GM18909 (cell line): ENCODE results near the gene RETREG2.

Experiments used
- ATAC-seq: cut with Tn5 transposase; IDR thresholded peaks from one replicate; pipeline ENCODE4 v1.9.1; 2021; ENCODE audit warnings: mild to moderate bottlenecking; ENCODE audit not compliant: unreplicated experiment, poor library complexity

The RETREG2 gene

GRCh38 chr2:219177552-219178376 is at the start of gene RETREG2:
TSS of gene RETREG2 (plus strand) at chr2:219178275. CDS start at chr2:219178353, 78 bp downstream.
- peak; percentile 51 for ATAC-seq

- no peak for ATAC-seq
Measured at GRCh38 chr2:219128396-219128795, 49.7 kb upstream of the RETREG2 start.

DNA sequence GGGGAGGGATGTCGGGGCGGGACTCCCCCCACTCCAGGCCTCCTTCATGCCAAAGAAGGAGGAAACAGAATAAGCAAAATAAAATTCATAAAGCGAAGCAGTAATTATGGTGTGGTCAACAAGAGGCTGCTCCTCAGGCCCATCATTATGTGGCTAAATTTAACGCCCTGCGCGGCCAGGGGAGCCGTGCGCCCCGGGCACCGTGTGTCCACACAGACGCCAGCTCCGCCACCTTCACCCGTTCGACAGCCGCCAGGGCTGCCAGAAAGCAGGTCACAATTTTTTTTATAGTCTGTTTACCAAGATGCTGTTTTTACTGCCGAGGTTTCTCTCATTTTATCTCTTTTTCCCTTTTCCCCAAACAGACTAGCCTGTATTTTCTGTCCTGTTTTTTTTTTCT is 48.5 kb upstream of the RETREG2 start:
- ATAC-seq = no peak

GRCh38 chr2:219131327-219131726 is 46.7 kb upstream of the RETREG2 start:
- no peak for ATAC-seq

DNA sequence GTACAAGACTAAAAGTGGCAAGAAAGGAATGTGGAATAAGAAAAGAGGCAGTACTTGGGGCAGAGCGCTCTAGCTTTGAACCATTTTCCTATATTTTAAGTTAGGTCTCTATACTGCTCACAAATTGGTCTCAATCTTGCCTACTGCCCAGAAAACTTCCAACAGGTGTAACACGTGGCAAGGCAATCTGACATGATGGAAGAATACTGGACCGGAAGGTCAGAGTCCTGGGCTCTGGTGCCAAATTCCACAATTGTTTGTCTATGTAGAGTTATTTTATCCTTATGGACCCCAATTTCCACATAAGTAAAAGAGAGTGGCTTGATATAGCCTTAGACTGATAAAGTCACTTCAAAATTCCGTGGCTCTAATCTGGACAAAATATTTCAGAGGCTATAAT is 46.3 kb upstream of the RETREG2 start:
- ATAC-seq = no peak

DNA sequence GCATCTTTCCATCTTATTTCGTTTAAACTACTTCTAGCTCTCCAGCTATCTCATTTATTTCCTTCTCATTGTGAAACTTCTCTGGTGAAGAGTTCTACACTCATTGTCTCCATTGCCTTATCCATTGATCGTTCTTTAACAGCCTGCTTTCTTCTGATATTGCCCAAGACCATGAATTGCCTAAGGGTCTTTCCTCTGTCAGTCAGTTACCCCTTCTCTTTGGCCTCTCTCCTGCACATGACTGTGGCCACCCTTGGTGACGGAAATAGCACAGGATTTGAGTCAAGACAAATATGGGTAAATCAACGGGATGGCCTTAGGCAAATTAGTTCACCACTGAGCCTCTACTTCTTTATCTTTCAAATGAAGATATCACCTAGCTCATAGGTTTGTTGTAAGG is 44.1 kb upstream of the RETREG2 start:
- ATAC-seq = no peak

DNA sequence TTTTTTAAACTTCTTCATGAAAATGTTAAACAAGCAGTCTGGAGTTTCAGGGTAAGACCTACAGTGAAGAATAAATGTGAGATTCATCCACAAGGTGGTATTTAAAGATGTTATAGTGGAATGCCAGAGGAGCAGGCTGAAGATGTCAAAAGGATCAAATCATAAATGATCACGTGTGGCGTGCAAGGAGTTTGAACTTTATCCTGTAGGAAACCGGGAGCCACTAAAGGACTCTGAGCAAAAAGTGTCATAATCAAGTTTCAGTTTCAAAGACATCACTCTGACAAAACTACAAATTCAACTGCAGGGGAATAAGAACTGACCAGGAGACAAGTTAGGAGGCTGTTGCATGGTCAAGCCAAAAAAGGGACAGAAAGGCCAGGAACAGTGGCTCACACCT is 37.4 kb upstream of the RETREG2 start:
- no peak for ATAC-seq

- ATAC-seq = no peak
Measured at GRCh38 chr2:219142329-219142728, 35.7 kb upstream of the RETREG2 start.

DNA sequence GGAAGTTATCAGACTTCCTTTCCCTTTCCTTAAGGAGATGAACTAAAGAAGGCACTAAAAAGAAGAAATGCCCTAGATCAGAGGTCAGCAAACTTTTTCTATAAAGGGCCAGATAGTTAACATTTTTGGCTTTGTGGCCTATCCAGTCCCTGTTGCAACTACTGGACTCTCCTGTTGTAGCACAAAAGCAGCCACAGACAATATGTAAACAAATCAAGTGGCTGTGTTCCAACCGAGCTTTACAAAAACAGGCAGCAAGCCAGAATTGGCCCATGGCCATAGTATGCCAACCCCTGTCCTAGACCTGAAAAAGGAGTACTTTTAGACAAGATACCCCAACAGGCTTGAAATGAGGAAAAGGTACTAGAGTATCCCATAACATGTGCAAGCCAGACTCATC is 28.4 kb upstream of the RETREG2 start:
- ATAC-seq = no peak

- ATAC-seq = peak; percentile 49
Measured at GRCh38 chr2:219155054-219155644, 22.9 kb upstream of the RETREG2 start.

DNA sequence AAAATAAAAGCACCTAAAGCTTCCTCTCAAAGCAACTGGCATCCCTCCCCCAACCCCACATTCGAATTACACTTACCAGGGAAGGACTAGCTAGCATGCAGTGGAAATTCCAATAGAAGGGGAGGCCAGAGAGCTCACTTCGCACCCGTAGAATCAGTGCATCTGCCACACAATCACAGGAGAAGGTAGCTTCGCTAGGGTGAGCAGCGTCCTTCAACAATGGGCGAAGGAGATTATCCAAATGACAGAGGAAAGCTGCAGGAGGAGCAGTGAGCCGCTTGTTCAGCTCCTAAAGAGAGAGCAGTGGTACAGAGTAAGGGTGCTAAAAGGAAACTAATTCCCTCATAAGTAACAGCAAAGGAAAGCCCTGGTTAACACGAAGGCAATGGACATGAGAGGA is 20.7 kb upstream of the RETREG2 start:
- ATAC-seq = no peak

- ATAC-seq = no peak
Measured at GRCh38 chr2:219158025-219158424, 20.1 kb upstream of the RETREG2 start.

DNA sequence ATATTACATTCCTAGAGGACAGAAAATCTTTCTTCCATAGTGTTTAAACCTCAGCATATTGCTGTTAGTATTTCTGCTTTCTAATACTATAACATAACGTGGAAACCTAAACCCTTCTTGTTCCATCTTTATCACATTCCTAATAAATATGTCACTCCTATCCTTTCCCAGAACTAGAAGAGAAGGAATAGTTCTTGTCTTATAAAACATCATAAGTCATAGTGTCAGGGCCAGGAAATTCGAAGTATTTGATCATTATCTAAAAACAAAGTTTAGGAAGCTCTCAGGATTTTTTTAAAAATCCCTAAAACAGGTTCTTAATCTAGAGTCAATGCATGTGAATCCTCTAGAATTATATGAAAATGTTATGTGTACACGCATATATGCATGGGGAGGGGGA is 19.5 kb upstream of the RETREG2 start:
- ATAC-seq = no peak

DNA sequence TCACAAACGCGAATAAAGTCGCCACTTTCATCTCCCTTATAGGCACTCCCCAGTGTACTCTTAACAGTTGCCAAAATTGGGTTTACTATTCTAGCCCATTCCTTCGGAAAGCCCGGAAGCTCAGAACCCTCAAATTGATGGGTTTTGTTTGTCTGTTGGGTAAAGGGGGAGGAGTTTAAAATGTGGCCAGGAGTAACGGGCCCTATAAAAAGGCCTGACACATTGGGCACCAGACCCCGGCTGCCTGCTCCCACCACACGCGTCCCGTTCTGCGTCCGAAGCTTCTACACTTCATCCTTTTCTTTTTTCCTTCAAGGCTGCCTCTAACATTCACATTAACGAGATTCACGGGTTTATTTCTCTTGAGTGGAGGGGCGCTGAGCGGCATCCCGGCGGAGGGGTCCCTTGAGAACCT is 18.3 kb upstream of the RETREG2 start:
- peak; percentile 3 for ATAC-seq

GRCh38 chr2:219160186-219161017 is 17.7 kb upstream of the RETREG2 start, which contains the start of gene NHEJ1:
TSS of gene NHEJ1 (minus strand) at chr2:219160815. CDS start at chr2:219158362, 2,453 bp downstream.
- ATAC-seq = peak; percentile 84

GRCh38 chr2:219161097-219161496 is 17.0 kb upstream of the RETREG2 start:
- ATAC-seq = no peak

GRCh38 chr2:219163156-219163555 is 14.9 kb upstream of the RETREG2 start:
- no peak for ATAC-seq

DNA sequence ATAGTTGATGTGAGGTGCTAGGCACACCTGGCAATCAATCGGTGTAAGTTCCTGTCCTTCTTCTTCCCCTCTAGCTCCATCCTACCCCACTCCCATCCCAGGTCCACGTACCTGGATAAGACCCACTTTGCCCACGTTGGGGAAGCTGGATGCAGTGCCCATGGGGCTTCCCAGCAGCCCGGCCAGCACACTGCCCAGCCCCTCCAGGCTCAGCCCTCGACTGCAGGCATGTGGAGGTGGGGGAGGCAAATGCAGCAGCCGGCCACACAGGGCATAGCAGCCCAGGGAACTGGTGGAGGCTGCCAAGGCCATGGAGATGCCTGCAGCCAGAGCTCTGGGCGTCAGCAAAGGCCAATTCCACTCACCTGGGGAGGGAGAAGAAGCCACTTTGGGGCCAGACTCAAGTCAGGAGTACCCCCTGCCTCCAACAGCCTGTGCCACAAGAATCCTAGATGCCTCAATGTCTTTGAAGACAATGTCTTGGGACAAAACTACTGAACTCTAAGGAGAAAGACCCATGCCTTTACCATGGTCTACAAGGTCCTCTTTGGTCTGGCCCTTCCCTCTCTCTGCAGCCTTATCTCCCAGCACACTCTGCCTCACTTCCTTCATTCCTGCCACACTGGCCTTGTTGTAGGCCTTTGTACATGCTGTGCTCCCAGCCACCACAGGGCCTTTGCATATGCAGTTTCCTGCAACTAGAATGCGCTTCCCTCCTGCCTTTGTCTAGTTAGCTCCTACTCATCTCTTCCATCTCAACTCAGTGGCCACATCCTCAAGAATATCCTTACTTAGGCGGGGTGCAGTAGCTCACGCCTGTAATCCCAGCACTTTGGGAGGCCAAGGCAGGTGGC is 12.8 kb upstream of the RETREG2 start:
- no peak for ATAC-seq

GRCh38 chr2:219167997-219168396 is 10.1 kb upstream of the RETREG2 start:
- ATAC-seq = no peak

DNA sequence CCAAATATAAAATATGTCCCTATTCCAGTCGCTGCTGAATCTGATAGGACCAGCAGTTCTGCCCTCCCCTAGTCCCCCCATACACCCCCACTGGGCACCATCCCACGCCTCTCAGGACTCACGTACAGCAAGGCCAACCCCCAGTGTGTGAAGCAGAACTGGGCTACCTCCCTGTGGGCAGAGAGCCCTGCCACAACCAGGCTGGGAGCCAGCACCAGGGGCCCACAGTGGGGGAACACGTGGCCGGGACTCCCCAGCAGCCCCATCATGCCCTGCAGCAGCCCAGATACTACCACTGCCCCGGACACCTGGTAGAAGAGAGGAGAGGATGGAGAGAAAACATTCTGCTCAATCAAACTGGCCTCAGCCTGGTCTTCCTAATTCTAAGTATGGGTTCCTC is 9.5 kb upstream of the RETREG2 start:
- no peak for ATAC-seq
